IPS-20b (cell line): ENCODE results near the gene BMS1.
"Not testable (repeated sequence)": the region's sequence is repeated elsewhere in the genome, so short reads cannot be mapped to it uniquely, and the experiment has no call there.

Source experiments
- H3K27ac ChIP-seq: one replicate; pipeline ENCODE4 v1.5.1; 2013; ENCODE audit warnings: low read length
- H3K27me3 ChIP-seq: 2 replicates; pipeline ENCODE4 v1.6.1; 2013; ENCODE audit warnings: mild to moderate bottlenecking, low read length, inconsistent platforms; ENCODE audit not compliant: insufficient read depth
- H3K36me3 ChIP-seq: 2 replicates; pipeline ENCODE4 v1.6.1; 2013; ENCODE audit warnings: low read depth, mild to moderate bottlenecking, inconsistent platforms, low read length, moderate library complexity; ENCODE audit not compliant: insufficient read depth
- H3K4me1 ChIP-seq: 2 replicates; pipeline ENCODE4 v1.6.1; 2013; ENCODE audit warnings: mild to moderate bottlenecking, control low read depth, inconsistent platforms, low read length, moderate library complexity; ENCODE audit not compliant: insufficient read depth
- H3K4me3 ChIP-seq: 2 replicates; pipeline ENCODE4 v1.5.1; 2013; ENCODE audit warnings: mild to moderate bottlenecking, low read length, inconsistent platforms
- H3K9ac ChIP-seq: 2 replicates; pipeline ENCODE4 v1.6.1; 2013; ENCODE audit warnings: low read depth, mild to moderate bottlenecking, inconsistent platforms, low read length, moderate library complexity
- H3K9me3 ChIP-seq: 2 replicates; pipeline ENCODE4 v1.6.1; 2013; ENCODE audit warnings: mild to moderate bottlenecking, low read depth, low read length, inconsistent platforms; ENCODE audit not compliant: insufficient read depth

Gene BMS1

GRCh38 chr10:42836096-42836495 lies 53.5 kb downstream of the BMS1 start:
- H3K27me3 ChIP-seq, result peaks cover 15% of the 10 kb centered on the region
- H3K9ac ChIP-seq, result no peak overlapping the region
- no peaks in the 10 kb centered on the region for H3K9me3 ChIP-seq
- peaks cover 5% of the 10 kb centered on the region; the same call in 1 of the 2 replicates for H3K4me1 ChIP-seq
- no peak overlapping the region for H3K27ac ChIP-seq
- H3K36me3 ChIP-seq, result peaks cover 19% of the 10 kb centered on the region
- H3K4me3 ChIP-seq, result peak overlapping the region; percentile 55; the same call in 1 of the 2 replicates

GRCh38 chr10:42836771-42837468 lies 54.3 kb downstream of the BMS1 start:
- Histone ChIP-seq H3K27ac (no peak overlapping the region), H3K9ac (no peak overlapping the region), H3K9me3 (no peaks in the 10 kb centered on the region), H3K4me3 (peak overlapping the region; percentile 55), H3K36me3 (peaks cover 11% of the 10 kb centered on the region), H3K4me1 (peaks cover 5% of the 10 kb centered on the region; the same call in 1 of the 2 replicates), H3K27me3 (peaks cover 15% of the 10 kb centered on the region)

DNA sequence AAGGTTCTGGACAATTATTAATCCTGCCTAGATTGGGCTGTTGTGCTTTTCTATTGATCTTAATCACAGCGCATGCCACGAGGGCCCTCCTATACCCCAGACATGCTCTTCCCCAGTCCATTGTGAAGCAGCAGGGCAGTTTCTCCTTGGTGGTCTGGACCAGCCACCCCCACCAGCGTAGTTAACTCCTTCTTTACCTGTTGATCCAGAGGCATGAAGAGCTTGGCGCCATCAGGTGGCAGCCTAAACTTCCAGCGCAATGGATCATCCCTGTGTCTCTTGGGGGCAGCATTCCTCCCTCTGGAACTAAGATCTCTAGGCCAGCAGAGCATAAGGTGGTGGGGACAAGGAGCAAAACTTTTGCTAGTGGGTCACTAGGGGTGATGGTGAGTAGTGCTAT lies 62.2 kb downstream of the BMS1 start:
- H3K27ac ChIP-seq, H3K4me1 ChIP-seq, H3K27me3 ChIP-seq, H3K36me3 ChIP-seq, H3K9me3 ChIP-seq: not testable (repeated sequence)
- Histone ChIP-seq H3K4me3 (peak overlapping the region; percentile 38; the same call in 1 of the 2 replicates), H3K9ac (peak overlapping the region; percentile 48; the same call in 1 of the 2 replicates)

DNA sequence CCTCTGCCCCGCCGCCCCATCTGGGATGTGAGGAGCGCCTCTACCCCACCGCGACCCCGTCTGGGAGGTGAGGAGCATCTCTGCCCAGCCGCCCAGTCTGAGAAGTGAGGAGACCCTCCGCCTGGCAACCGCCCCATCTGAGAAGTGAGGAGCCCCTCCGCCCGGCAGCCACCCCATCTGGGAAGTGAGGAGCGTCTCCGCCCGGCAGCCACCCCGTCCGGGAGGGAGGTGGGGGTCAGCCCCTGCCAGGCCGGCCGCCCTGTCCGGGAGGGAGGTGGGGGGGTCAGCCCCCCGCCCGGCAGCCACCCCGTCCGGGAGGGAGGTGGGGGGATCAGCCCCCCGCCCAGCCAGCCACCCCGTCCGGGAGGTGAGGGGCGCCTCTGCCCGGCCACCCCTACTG lies 64.7 kb downstream of the BMS1 start:
- H3K36me3 ChIP-seq, H3K4me3 ChIP-seq, H3K9ac ChIP-seq, H3K9me3 ChIP-seq, H3K27ac ChIP-seq, H3K4me1 ChIP-seq, H3K27me3 ChIP-seq: not testable (repeated sequence)

- Histone ChIP-seq H3K4me3 (no peak overlapping the region), H3K27me3 (no peaks in the 10 kb centered on the region), H3K9me3 (peaks cover 9% of the 10 kb centered on the region; the same call in 1 of the 2 replicates), H3K4me1 (no peaks in the 10 kb centered on the region), H3K36me3 (no peaks in the 10 kb centered on the region), H3K9ac (no peak overlapping the region), H3K27ac (no peak overlapping the region)
Measured at GRCh38 chr10:42850931-42851330, 68.3 kb downstream of the BMS1 start.

GRCh38 chr10:42859256-42859655 lies 76.7 kb downstream of the BMS1 start:
- H3K4me3 ChIP-seq, result no peak overlapping the region
- H3K27me3 ChIP-seq, result no peaks in the 10 kb centered on the region
- H3K9me3 ChIP-seq, result no peaks in the 10 kb centered on the region

GRCh38 chr10:42860016-42860415 lies 77.4 kb downstream of the BMS1 start:
- H3K4me1 ChIP-seq, H3K9ac ChIP-seq, H3K27ac ChIP-seq, H3K4me3 ChIP-seq, H3K27me3 ChIP-seq, H3K36me3 ChIP-seq, H3K9me3 ChIP-seq: not testable (repeated sequence)

More at GRCh38 chr10:42859256-42859655, 76.7 kb downstream of the BMS1 start:
- no peaks in the 10 kb centered on the region for H3K36me3 ChIP-seq
- no peak overlapping the region for H3K9ac ChIP-seq
- H3K27ac ChIP-seq, result no peak overlapping the region
- no peaks in the 10 kb centered on the region; the same call in 1 of the 2 replicates for H3K4me1 ChIP-seq

GRCh38 chr10:42862801-42863200 lies 80.2 kb downstream of the BMS1 start:
- H3K36me3 ChIP-seq, H3K27ac ChIP-seq, H3K4me1 ChIP-seq, H3K9me3 ChIP-seq, H3K9ac ChIP-seq, H3K4me3 ChIP-seq: not testable (repeated sequence)
- peaks cover 28% of the 10 kb centered on the region for H3K27me3 ChIP-seq

DNA sequence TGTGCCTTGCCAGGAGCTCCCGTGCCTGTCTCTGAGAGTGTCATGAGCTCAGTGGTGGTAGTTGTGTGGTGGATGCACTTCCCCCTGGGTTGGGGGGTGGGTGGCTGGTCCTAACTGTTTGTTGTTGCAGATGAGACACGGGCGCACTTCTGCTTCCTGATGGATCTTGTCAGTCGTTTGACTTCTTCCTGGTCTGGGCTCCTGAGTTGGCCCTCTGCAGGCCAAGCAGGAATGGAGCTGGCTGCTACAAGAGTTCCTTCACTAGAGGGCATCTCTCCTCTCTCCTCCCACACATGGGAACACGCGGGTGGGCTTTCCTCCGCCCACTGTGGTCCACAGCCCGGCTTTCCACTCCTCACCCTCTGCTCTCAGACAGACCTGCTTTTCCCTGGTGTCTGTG lies 82.0 kb downstream of the BMS1 start:
- H3K9me3 ChIP-seq, result no peaks in the 10 kb centered on the region

GRCh38 chr10:42865716-42866114 lies 83.1 kb downstream of the BMS1 start:
- Histone ChIP-seq H3K27me3 (peaks cover 28% of the 10 kb centered on the region), H3K36me3 (no peaks in the 10 kb centered on the region), H3K4me1 (peaks cover 4% of the 10 kb centered on the region; the same call in 1 of the 2 replicates), H3K4me3 (no peak overlapping the region), H3K9ac (no peak overlapping the region), H3K9me3 (no peaks in the 10 kb centered on the region), H3K27ac (no peak overlapping the region)

More for the DNA sequence above, 82.0 kb downstream of the BMS1 start:
- no peaks in the 10 kb centered on the region for H3K36me3 ChIP-seq
- H3K27me3 ChIP-seq, result peaks cover 28% of the 10 kb centered on the region
- H3K4me3 ChIP-seq, result no peak overlapping the region
- no peak overlapping the region for H3K27ac ChIP-seq
- peaks cover 4% of the 10 kb centered on the region; the same call in 1 of the 2 replicates for H3K4me1 ChIP-seq
- no peak overlapping the region for H3K9ac ChIP-seq

DNA sequence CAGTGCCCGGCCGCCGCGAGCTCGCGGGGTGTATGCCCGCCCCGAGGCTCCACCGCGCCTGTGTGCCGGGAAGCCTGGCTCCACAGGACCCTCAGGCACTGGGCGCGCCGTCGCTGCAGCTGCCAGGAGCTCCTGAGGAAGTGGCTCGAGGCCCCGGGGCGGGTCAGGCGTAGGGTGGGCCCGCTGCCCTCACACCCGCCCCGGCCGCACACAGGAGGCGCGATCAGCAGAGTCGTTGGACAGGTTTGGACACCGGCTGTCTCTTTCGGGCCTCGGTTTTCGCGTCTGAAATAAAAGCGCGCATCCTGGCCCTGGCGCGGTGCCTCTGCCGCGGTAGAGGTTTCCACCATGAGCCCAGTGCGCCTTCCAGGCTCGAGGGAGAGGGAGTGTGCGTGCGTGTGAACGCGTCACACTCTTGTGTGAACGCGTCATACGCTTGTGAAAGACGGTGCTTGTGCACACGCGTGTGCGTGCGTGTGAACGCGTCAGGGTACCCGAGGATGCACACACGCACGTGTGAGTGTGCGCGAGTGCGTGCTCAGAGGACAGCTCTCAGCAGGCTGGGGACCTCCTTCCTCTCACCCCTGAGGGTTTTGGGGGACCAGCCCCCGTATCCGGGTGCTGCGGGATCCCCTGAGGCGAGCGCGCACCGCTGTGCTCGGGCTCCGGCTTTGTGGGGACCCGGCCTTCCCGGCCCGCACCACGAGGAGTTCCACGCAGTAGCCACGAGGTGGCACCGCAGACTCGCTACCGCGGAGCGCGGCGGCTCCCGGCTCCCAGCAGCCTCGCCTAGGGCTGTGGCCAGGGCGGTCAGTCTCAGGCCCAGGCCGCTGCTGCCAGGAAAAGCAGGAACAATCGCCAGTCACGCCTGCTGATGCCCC lies 83.8 kb downstream of the BMS1 start:
- no peak overlapping the region for H3K27ac ChIP-seq
- H3K9ac ChIP-seq, result no peak overlapping the region
- H3K4me1 ChIP-seq, result peaks cover 4% of the 10 kb centered on the region; the same call in 1 of the 2 replicates
- H3K4me3 ChIP-seq, result peak overlapping the region; percentile 54; the same call in 1 of the 2 replicates
- no peaks in the 10 kb centered on the region for H3K9me3 ChIP-seq
- peaks cover 28% of the 10 kb centered on the region for H3K27me3 ChIP-seq
- H3K36me3 ChIP-seq, result no peaks in the 10 kb centered on the region
